Measurements from ENCODE around the gene ELFN2. TPM values are rescaled to one million over a fixed set of nuclear protein-coding genes. Genes with fewer than 3 reads are reported as not detected.

The ELFN2 gene
- polyA plus RNA-seq, 2 of the 4 experiments (the other 2 are of a cell fraction) = 0.94 to 8.1 TPM

GRCh38 chr22:37461961-37462360 is 34.7 kb upstream of the ELFN2 start:
- ChIA-PET POLR2A (no interaction called here), CTCF (interaction anchor here (0.6 to 3.6 kb wide), 6 partner anchors 10 to 679 kb away, joined by 3 to 13 read pairs (median 4); no protein-coding TSS in a partner anchor)
- Histone ChIP-seq H3K4me3 (no peak overlapping the region), H3K4me2 (no peak overlapping the region), H3K27ac (no peak overlapping the region), H3K4me1 (peaks cover 7% of the 10 kb centered on the region), H3K9me3 (no peaks in the 10 kb centered on the region)
- no peak for ATAC-seq
- TF ChIP-seq POLR2A (IDR thresholded peaks at IDR 0.05; ENCODE audit: low read length) = no peak
- TF ChIP-seq HEYL (CRISPR knock-in tag; IDR thresholded peaks at IDR 0.05) = no peak
- TF ChIP-seq TFCP2L1 (CRISPR knock-in tag; IDR thresholded peaks at IDR 0.05) = no peak
- no peak for TF ChIP-seq PBX3 (IDR thresholded peaks at IDR 0.05)
- no peak for TF ChIP-seq EP300 (IDR thresholded peaks at IDR 0.05)
- TF ChIP-seq, protein P1, sequence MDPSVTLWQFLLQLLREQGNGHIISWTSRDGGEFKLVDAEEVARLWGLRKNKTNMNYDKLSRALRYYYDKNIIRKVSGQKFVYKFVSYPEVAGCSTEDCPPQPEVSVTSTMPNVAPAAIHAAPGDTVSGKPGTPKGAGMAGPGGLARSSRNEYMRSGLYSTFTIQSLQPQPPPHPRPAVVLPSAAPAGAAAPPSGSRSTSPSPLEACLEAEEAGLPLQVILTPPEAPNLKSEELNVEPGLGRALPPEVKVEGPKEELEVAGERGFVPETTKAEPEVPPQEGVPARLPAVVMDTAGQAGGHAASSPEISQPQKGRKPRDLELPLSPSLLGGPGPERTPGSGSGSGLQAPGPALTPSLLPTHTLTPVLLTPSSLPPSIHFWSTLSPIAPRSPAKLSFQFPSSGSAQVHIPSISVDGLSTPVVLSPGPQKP (IDR thresholded peaks at IDR 0.05; ENCODE audit: low read depth, low read length) = no peak
- no peak for TF ChIP-seq NFE2L2 (conservative IDR thresholded peaks at IDR 0.05; ENCODE audit: low read length)
- no peak for TF ChIP-seq JUN (IDR thresholded peaks at IDR 0.05)
- no peak for TF ChIP-seq PHF8 (IDR thresholded peaks at IDR 0.05; ENCODE audit: borderline replicate concordance, low read depth)
- TF ChIP-seq, protein P2, sequence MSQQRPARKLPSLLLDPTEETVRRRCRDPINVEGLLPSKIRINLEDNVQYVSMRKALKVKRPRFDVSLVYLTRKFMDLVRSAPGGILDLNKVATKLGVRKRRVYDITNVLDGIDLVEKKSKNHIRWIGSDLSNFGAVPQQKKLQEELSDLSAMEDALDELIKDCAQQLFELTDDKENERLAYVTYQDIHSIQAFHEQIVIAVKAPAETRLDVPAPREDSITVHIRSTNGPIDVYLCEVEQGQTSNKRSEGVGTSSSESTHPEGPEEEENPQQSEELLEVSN (IDR thresholded peaks at IDR 0.05; ENCODE audit: borderline replicate concordance, low read depth) = no peak
- no peak for TF ChIP-seq CHD2 (IDR thresholded peaks at IDR 0.05; ENCODE audit: low read length, partially characterized antibody)
- TF ChIP-seq CHD4 (IDR thresholded peaks at IDR 0.05; ENCODE audit: borderline replicate concordance) = no peak
- 26% methylated on average over 5 of the region's 6 CpGs for WGBS (ENCODE audit: missing lambda C conversion rate)
- FAIRE-seq = no peak
- DNase-seq (ENCODE audit: low read depth in 1 of 2, low spot score in 1 of 2) = no peak

DNA sequence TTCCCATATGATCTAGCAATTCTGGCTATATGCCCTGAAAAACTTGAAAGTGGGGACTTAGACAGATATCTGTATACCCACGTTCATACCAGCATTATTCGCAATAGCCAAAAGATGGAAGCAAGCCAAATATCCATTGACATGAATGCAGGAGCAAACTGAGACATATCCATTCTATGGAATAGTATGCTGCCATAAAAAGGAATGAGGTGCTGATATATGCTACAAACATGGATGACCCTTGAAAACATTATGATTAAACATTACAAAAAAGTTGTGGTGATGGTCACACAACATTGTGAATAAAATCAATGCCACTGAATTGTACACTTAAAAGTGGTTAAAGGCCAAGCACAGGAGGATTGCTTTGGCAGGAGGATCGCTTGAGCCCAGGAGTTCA is 33.4 kb upstream of the ELFN2 start:
- TF ChIP-seq HOXB13 (CRISPR knock-in tag; IDR thresholded peaks at IDR 0.05; ENCODE audit: low read depth) (no peak), SMC3 (IDR thresholded peaks at IDR 0.05) (no peak), HOXB5 (CRISPR knock-in tag; IDR thresholded peaks at IDR 0.05) (no peak), FOXS1 (CRISPR knock-in tag; IDR thresholded peaks at IDR 0.05) (no peak), KDM1A (IDR thresholded peaks at IDR 0.05; ENCODE audit: low read depth) (no peak), RNF2 (IDR thresholded peaks at IDR 0.05; ENCODE audit: borderline replicate concordance, low read depth) (no peak), CBX2 (IDR thresholded peaks at IDR 0.05; ENCODE audit: borderline replicate concordance, low read depth) (no peak), NPAS2 (CRISPR knock-in tag; IDR thresholded peaks at IDR 0.05; ENCODE audit: borderline replicate concordance) (no peak), MAZ (IDR thresholded peaks at IDR 0.05; ENCODE audit: borderline replicate concordance, low read depth, low read length) (no peak), HOXA7 (CRISPR knock-in tag; IDR thresholded peaks at IDR 0.05) (no peak)
- Histone ChIP-seq H3K4me3 (no peak overlapping the region), H3K27ac (no peak overlapping the region), H3K4me2 (no peak overlapping the region), H3K4me1 (peaks cover 19% of the 10 kb centered on the region), H3K9me3 (no peaks in the 10 kb centered on the region)
- ChIA-PET CTCF (no interaction called here), POLR2A (no interaction called here)
- 65% methylated on average over 3 of the region's 3 CpGs for WGBS (ENCODE audit: missing lambda C conversion rate)
- no peak for FAIRE-seq
- ATAC-seq = no peak
- DNase-seq (ENCODE audit: low read depth in 1 of 2, low spot score in 1 of 2) = no peak

GRCh38 chr22:37459206-37459605 is 31.9 kb upstream of the ELFN2 start:
- no peak for TF ChIP-seq EHMT2 (IDR thresholded peaks at IDR 0.05; ENCODE audit: low read depth)
- no peak for TF ChIP-seq MAX (IDR thresholded peaks at IDR 0.05)
- no peak for TF ChIP-seq RARB (CRISPR knock-in tag; IDR thresholded peaks at IDR 0.05)
- no peak for TF ChIP-seq PHF8 (IDR thresholded peaks at IDR 0.05; ENCODE audit: borderline replicate concordance, low read depth)
- TF ChIP-seq HOXA7 (CRISPR knock-in tag; IDR thresholded peaks at IDR 0.05) = no peak
- TF ChIP-seq CHD2 (IDR thresholded peaks at IDR 0.05; ENCODE audit: low read length, partially characterized antibody) = no peak
- no peak for TF ChIP-seq ZFP36 (IDR thresholded peaks at IDR 0.05; ENCODE audit: borderline replicate concordance, partially characterized antibody)
- TF ChIP-seq RCOR1 (IDR thresholded peaks at IDR 0.05; ENCODE audit: low read depth, low read length) = no peak
- no peak for TF ChIP-seq SREBF2 (IDR thresholded peaks at IDR 0.05)
- no peak for TF ChIP-seq ESRRA (IDR thresholded peaks at IDR 0.05; ENCODE audit: borderline replicate concordance, low read length)
- no peak for TF ChIP-seq HOXB5 (CRISPR knock-in tag; IDR thresholded peaks at IDR 0.05)
- TF ChIP-seq EP300 (IDR thresholded peaks at IDR 0.05) = no peak
- no peak for TF ChIP-seq KDM5A (IDR thresholded peaks at IDR 0.05)
- TF ChIP-seq NPAS2 (CRISPR knock-in tag; IDR thresholded peaks at IDR 0.05; ENCODE audit: borderline replicate concordance) = no peak
- no peak for ATAC-seq
- Histone ChIP-seq H3K4me1 (peaks cover 33% of the 10 kb centered on the region), H3K4me2 (no peak overlapping the region), H3K9me3 (peaks cover 3% of the 10 kb centered on the region), H3K27ac (no peak overlapping the region), H3K4me3 (no peak overlapping the region)
- POLR2A ChIA-PET = no interaction called here
- CTCF ChIA-PET = interaction anchor here (0.8 to 7.2 kb wide), 12 partner anchors 10 to 912 kb away, joined by 3 to 134 read pairs (median 8); no protein-coding TSS in a partner anchor
- no peak for FAIRE-seq
- DNase-seq (ENCODE audit: low read depth in 1 of 2, low spot score in 1 of 2) = no peak
- 64% methylated on average over 9 of the region's 9 CpGs for WGBS (ENCODE audit: missing lambda C conversion rate)

Data from A549 (cell line).